HepG2 (cell line): ENCODE results near the gene LAP3. TPM values are rescaled to one million over a fixed set of nuclear protein-coding genes. Genes with fewer than 3 reads are reported as not detected.

ENCODE experiments used
- ATF1 ChIP-seq: IDR thresholded peaks from 2 replicates; pipeline ENCODE4 v1.6.1; 2016; ENCODE audit warnings: mild to moderate bottlenecking, control low read depth
- FUBP1 ChIP-seq: sonication (generic); formaldehyde crosslinking; IDR thresholded peaks from 2 replicates; pipeline ENCODE4 v1.5.1; 2020; ENCODE audit warnings: missing genetic modification reagents, mild to moderate bottlenecking, borderline replicate concordance
- GATA4 ChIP-seq: sonication (generic); IDR thresholded peaks from 2 replicates; pipeline ENCODE4 v1.6.1; 2016; ENCODE audit warnings: antibody characterized with exemption, low read depth, borderline replicate concordance
- HIVEP1 ChIP-seq: sonication (generic); formaldehyde crosslinking; IDR thresholded peaks from 2 replicates; pipeline ENCODE4 v1.4.0; 2020; ENCODE audit warnings: mild to moderate bottlenecking, missing genetic modification reagents
- KDM1A ChIP-seq: IDR thresholded peaks from 2 replicates; pipeline ENCODE4 v1.6.1; 2016; ENCODE audit warnings: missing compliant biosample characterization
- KLF9 ChIP-seq: IDR thresholded peaks from 2 replicates; pipeline ENCODE4 v1.6.1; 2016; ENCODE audit warnings: low read depth
- MIXL1 ChIP-seq: IDR thresholded peaks from 2 replicates; pipeline ENCODE4 v1.6.1; 2016
- MXI1 ChIP-seq: IDR thresholded peaks from 3 replicates; pipeline ENCODE4 v1.6.1; 2012; ENCODE audit warnings: low read depth, low read length, inconsistent platforms, borderline replicate concordance
- NR2F1 ChIP-seq, 2 experiments: fragments of 450-650 bp in 1 of 2; formaldehyde crosslinking in 1 of 2; IDR thresholded peaks; 2 replicates each; pipeline versions ENCODE4 v1.5.0 to v1.6.1; 2016 to 2020; ENCODE audit warnings: mild to moderate bottlenecking in 1 of 2, missing compliant biosample characterization in 1 of 2, missing genetic modification reagents in 1 of 2, moderate library complexity in 1 of 2
- PHF8 ChIP-seq: sonication (generic); formaldehyde crosslinking; IDR thresholded peaks from 2 replicates; pipeline ENCODE4 v1.5.0; 2020; ENCODE audit warnings: missing genetic modification reagents
- TOE1 ChIP-seq: sonication (generic); formaldehyde crosslinking; IDR thresholded peaks from 2 replicates; pipeline ENCODE4 v1.4.0; 2020; ENCODE audit warnings: mild to moderate bottlenecking, missing genetic modification reagents
- ZBTB43 ChIP-seq: sonication (generic); formaldehyde crosslinking; conservative IDR thresholded peaks from 2 replicates; pipeline ENCODE4 v1.4.0; 2020; ENCODE audit warnings: missing genetic modification reagents
- ZNF136 ChIP-seq: sonication (generic); formaldehyde crosslinking; IDR thresholded peaks from 2 replicates; pipeline ENCODE4 v1.8.1; 2022; ENCODE audit warnings: low read depth, mild to moderate bottlenecking, moderate library complexity, missing genetic modification reagents
- ZZZ3 ChIP-seq: sonication (generic); formaldehyde crosslinking; IDR thresholded peaks from 2 replicates; pipeline ENCODE4 v1.4.0; 2020; ENCODE audit warnings: missing genetic modification reagents, mild to moderate bottlenecking, borderline replicate concordance
- polyA plus RNA-seq, 8 experiments: library from polyadenylated mRNA; depleted of rRNA in 3 of 8; stranded (reverse) in 7 of 8; unstranded in 1 of 8; fragments of >200 nt; fragmentation: Illumina TruSeq in 4 of 8; extraction: Trizol in 4 of 8; gene quantifications; 2 replicates each; pipeline versions ENCODE4 v1.2.1 to v1.2.3, GENCODE V29; 2011 to 2016; ENCODE audit warnings: low read depth in 4 of 8, missing spikeins in 1 of 8, mixed read lengths in 1 of 8; ENCODE audit not compliant: insufficient read depth in 1 of 8
- total RNA-seq, 5 experiments: library from RNA; depleted of rRNA; stranded (reverse); fragments of >200 nt; fragmentation: Illumina TruSeq; extraction: Trizol; gene quantifications; 2 replicates each; pipeline ENCODE4 v1.2.3, GENCODE V29; 2016; ENCODE audit warnings: low read depth in 1 of 5
- TF ChIP-seq, protein P1 (sequence below): IDR thresholded peaks from 2 replicates; pipeline ENCODE4 v1.6.1; 2016; ENCODE audit warnings: control low read depth
- TF ChIP-seq, protein P2 (sequence below): sonication (generic); formaldehyde crosslinking; IDR thresholded peaks from 2 replicates; pipeline ENCODE4 v1.5.0; 2020; ENCODE audit warnings: mild to moderate bottlenecking, missing genetic modification reagents, borderline replicate concordance
- TF ChIP-seq, protein P3 (sequence below): sonication (generic); formaldehyde crosslinking; IDR thresholded peaks from 2 replicates; pipeline ENCODE4 v1.4.0; 2020; ENCODE audit warnings: low read depth, missing genetic modification reagents
- TF ChIP-seq, protein P4 (sequence below): IDR thresholded peaks from 2 replicates; pipeline ENCODE4 v1.6.1; 2012; ENCODE audit warnings: inconsistent platforms

The LAP3 gene
- total and polyA plus RNA-seq, 2 of the 13 experiments (the other 11 are each of a cell fraction or from before 2014, with no cell fraction given): 106 to 125 TPM

GRCh38 chr4:17558941-17559708 lies 17.9 kb upstream of the LAP3 start (continued):
- TF ChIP-seq ZZZ3 (CRISPR knock-in tag) (0 out of 2 replicates have a peak, but pooled peaks have one; percentile 41), HIVEP1 (CRISPR knock-in tag) (no peak), MIXL1 (CRISPR knock-in tag) (peak; percentile 98), ZNF136 (CRISPR knock-in tag) (no peak), KLF9 (0 out of 2 replicates have a peak, but pooled peaks have one; percentile 61), PHF8 (peak; percentile 38; the same call in 1 of the 2 replicates), TOE1 (CRISPR knock-in tag) (peak; percentile 80; the same call in 1 of the 2 replicates), ZBTB43 (peak; percentile 91), FUBP1 (CRISPR knock-in tag) (no peak), NR2F1 (CRISPR knock-in tag; IDR thresholded peaks at IDR 0.05) (peak; percentile 92 to 99), MXI1 (peak; percentile 65; the same call in 2 of the 3 replicates), GATA4 (peak; percentile 80; the same call in 1 of the 2 replicates), ATF1 (CRISPR knock-in tag) (peak; percentile 83), KDM1A (CRISPR knock-in tag) (peak; percentile 93)
- TF ChIP-seq, protein P1, sequence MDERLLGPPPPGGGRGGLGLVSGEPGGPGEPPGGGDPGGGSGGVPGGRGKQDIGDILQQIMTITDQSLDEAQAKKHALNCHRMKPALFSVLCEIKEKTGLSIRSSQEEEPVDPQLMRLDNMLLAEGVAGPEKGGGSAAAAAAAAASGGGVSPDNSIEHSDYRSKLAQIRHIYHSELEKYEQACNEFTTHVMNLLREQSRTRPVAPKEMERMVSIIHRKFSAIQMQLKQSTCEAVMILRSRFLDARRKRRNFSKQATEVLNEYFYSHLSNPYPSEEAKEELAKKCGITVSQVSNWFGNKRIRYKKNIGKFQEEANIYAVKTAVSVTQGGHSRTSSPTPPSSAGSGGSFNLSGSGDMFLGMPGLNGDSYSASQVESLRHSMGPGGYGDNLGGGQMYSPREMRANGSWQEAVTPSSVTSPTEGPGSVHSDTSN (CRISPR knock-in tag): no peak
- TF ChIP-seq, protein P2, sequence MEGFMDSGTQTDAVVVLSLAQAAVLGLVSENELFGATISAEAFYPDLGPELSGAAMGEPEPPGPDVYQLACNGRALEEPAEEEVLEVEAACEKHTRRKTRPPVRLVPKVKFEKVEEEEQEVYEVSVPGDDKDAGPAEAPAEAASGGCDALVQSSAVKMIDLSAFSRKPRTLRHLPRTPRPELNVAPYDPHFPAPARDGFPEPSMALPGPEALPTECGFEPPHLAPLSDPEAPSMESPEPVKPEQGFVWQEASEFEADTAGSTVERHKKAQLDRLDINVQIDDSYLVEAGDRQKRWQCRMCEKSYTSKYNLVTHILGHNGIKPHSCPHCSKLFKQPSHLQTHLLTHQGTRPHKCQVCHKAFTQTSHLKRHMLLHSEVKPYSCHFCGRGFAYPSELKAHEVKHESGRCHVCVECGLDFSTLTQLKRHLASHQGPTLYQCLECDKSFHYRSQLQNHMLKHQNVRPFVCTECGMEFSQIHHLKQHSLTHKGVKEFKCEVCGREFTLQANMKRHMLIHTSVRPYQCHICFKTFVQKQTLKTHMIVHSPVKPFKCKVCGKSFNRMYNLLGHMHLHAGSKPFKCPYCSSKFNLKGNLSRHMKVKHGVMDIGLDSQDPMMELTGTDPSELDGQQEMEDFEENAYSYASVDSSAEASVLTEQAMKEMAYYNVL (CRISPR knock-in tag): peak; percentile 90; the same call in 1 of the 2 replicates
- TF ChIP-seq, protein P3, sequence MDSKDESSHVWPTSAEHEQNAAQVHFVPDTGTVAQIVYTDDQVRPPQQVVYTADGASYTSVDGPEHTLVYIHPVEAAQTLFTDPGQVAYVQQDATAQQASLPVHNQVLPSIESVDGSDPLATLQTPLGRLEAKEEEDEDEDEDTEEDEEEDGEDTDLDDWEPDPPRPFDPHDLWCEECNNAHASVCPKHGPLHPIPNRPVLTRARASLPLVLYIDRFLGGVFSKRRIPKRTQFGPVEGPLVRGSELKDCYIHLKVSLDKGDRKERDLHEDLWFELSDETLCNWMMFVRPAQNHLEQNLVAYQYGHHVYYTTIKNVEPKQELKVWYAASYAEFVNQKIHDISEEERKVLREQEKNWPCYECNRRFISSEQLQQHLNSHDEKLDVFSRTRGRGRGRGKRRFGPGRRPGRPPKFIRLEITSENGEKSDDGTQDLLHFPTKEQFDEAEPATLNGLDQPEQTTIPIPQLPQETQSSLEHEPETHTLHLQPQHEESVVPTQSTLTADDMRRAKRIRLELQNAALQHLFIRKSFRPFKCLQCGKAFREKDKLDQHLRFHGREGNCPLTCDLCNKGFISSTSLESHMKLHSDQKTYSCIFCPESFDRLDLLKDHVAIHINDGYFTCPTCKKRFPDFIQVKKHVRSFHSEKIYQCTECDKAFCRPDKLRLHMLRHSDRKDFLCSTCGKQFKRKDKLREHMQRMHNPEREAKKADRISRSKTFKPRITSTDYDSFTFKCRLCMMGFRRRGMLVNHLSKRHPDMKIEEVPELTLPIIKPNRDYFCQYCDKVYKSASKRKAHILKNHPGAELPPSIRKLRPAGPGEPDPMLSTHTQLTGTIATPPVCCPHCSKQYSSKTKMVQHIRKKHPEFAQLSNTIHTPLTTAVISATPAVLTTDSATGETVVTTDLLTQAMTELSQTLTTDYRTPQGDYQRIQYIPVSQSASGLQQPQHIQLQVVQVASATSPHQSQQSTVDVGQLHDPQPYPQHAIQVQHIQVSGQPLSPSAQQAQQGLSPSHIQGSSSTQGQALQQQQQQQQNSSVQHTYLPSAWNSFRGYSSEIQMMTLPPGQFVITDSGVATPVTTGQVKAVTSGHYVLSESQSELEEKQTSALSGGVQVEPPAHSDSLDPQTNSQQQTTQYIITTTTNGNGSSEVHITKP: peak; percentile 88
- TF ChIP-seq, protein P4, sequence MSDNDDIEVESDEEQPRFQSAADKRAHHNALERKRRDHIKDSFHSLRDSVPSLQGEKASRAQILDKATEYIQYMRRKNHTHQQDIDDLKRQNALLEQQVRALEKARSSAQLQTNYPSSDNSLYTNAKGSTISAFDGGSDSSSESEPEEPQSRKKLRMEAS: peak; percentile 78
